IMR-90 (cell line): ENCODE data around the gene DEPDC5. TPM values are rescaled to one million over a fixed set of nuclear protein-coding genes. Genes with fewer than 3 reads are reported as not detected.
A peak's percentile ranks its signal among the peaks of the same experiment; 100 is the strongest.

Source experiments
- ATAC-seq: fragments of 200-7000 bp; cut with Tn5 transposase; 2 replicates; pipeline ENCODE4 v1.9.1; 2020; ENCODE audit warnings: low read depth, mild to moderate bottlenecking, moderate library complexity
- BruUV-seq: library from RNA; stranded (reverse); fragments of 400-500 nt; replicated peaks from 2 replicates; lab custom pipeline; 2021; lab: Mats Ljungman, UMichigan
- CTCF ChIA-PET: fragments of 300-600 bp; formaldehyde crosslinking; extraction: SDS; loops from one replicate; lab custom pipeline; 2021; ENCODE audit warnings: antibody characterized with exemption; lab: Yijun Ruan, JAX
- POLR2A ChIA-PET: fragments of 300-600 bp; sonication (Branson Sonifier 250); formaldehyde crosslinking; loops from one replicate; lab custom pipeline; 2022; ENCODE audit warnings: antibody characterized with exemption; ENCODE audit not compliant: unreplicated experiment; lab: Charles Lee
- DNase-seq: peaks from one replicate; pipeline ENCODE4 v3.0.0; 2013
- H2AFZ ChIP-seq: replicated peaks from 2 replicates; pipeline ENCODE3; 2013; ENCODE audit warnings: low read length, mild to moderate bottlenecking; ENCODE audit not compliant: poor library complexity
- H2AK5ac ChIP-seq: 2 replicates; pipeline ENCODE4 v1.6.1; 2013; ENCODE audit warnings: low read depth, low read length, inconsistent platforms
- H2AK9ac ChIP-seq: replicated peaks from 2 replicates; pipeline ENCODE3; 2013; ENCODE audit warnings: mild to moderate bottlenecking, low read depth, low read length, moderate library complexity; ENCODE audit not compliant: poor library complexity
- H2BK120ac ChIP-seq: 2 replicates; pipeline ENCODE4 v1.6.1; 2013; ENCODE audit warnings: low read depth, low read length, inconsistent platforms
- H2BK15ac ChIP-seq: 3 replicates; pipeline ENCODE4 v1.6.1; 2013; ENCODE audit warnings: low read depth, low read length, inconsistent platforms
- H2BK20ac ChIP-seq: 2 replicates; pipeline ENCODE4 v1.6.1; 2013; ENCODE audit warnings: low read depth, mild to moderate bottlenecking, inconsistent platforms, low read length, moderate library complexity
- H2BK5ac ChIP-seq: 2 replicates; pipeline ENCODE4 v1.6.1; 2013; ENCODE audit warnings: mild to moderate bottlenecking, low read depth, low read length, inconsistent platforms; ENCODE audit not compliant: poor library complexity, severe bottlenecking
- H3K14ac ChIP-seq: replicated peaks from 2 replicates; pipeline ENCODE4 v1.6.1; 2013; ENCODE audit warnings: low read depth, low read length, inconsistent platforms
- H3K18ac ChIP-seq: 2 replicates; pipeline ENCODE4 v1.6.1; 2013; ENCODE audit warnings: low read depth, low read length, control low read depth
- H3K23ac ChIP-seq: 2 replicates; pipeline ENCODE4 v1.6.1; 2013; ENCODE audit warnings: low read depth, low read length, inconsistent platforms
- H3K27ac ChIP-seq: 2 replicates; pipeline ENCODE4 v1.5.1; 2013; ENCODE audit warnings: mild to moderate bottlenecking, control low read depth, low read length; ENCODE audit not compliant: insufficient read depth
- H3K27me3 ChIP-seq: 2 replicates; pipeline ENCODE4 v1.6.1; 2013; ENCODE audit warnings: low read length; ENCODE audit not compliant: control insufficient read depth, insufficient read depth
- H3K36me3 ChIP-seq: 2 replicates; pipeline ENCODE4 v1.6.1; 2013; ENCODE audit warnings: low read length, mixed read lengths; ENCODE audit not compliant: control insufficient read depth, insufficient read depth
- H3K4ac ChIP-seq: 2 replicates; pipeline ENCODE4 v1.6.1; 2013; ENCODE audit warnings: low read depth, low read length, inconsistent platforms
- H3K4me1 ChIP-seq: 2 replicates; pipeline ENCODE4 v1.6.1; 2013; ENCODE audit warnings: low read length, mixed read lengths; ENCODE audit not compliant: control insufficient read depth, insufficient read depth
- H3K4me2 ChIP-seq: 2 replicates; pipeline ENCODE4 v1.6.1; 2013; ENCODE audit warnings: low read depth, mild to moderate bottlenecking, control low read depth, low read length, moderate library complexity
- H3K4me3 ChIP-seq: 2 replicates; pipeline ENCODE4 v1.5.1; 2013; ENCODE audit warnings: low read depth, mild to moderate bottlenecking, control low read depth, low read length, moderate library complexity; ENCODE audit not compliant: insufficient read depth
- H3K56ac ChIP-seq: 2 replicates; pipeline ENCODE4 v1.6.1; 2013; ENCODE audit warnings: low read length, inconsistent platforms; ENCODE audit not compliant: insufficient read depth; ENCODE audit errors: extremely low read depth
- H3K79me1 ChIP-seq, 2 experiments: 2 replicates each; pipeline ENCODE4 v1.6.1; 2013; ENCODE audit warnings: low read length in 2 of 2, inconsistent platforms in 1 of 2, low read depth in 1 of 2
- H3K9ac ChIP-seq: 2 replicates; pipeline ENCODE4 v1.6.1; 2013; ENCODE audit warnings: low read depth, low read length, control low read depth
- H3K9me1 ChIP-seq: 2 replicates; pipeline ENCODE4 v1.6.1; 2013; ENCODE audit warnings: low read length, inconsistent platforms; ENCODE audit not compliant: insufficient read depth
- H3K9me3 ChIP-seq: 2 replicates; pipeline ENCODE4 v1.6.1; 2013; ENCODE audit warnings: low read length; ENCODE audit not compliant: control insufficient read depth, insufficient read depth
- H4K20me1 ChIP-seq: 2 replicates; pipeline ENCODE4 v1.6.1; 2013; ENCODE audit warnings: low read length, inconsistent platforms; ENCODE audit not compliant: insufficient read depth
- H4K5ac ChIP-seq: 2 replicates; pipeline ENCODE4 v1.6.1; 2013; ENCODE audit warnings: mild to moderate bottlenecking, low read depth, low read length, control low read depth
- H4K8ac ChIP-seq, 2 experiments: 2 replicates each; pipeline ENCODE4 v1.6.1; 2013; ENCODE audit warnings: low read depth in 2 of 2, low read length in 2 of 2, control low read depth in 1 of 2, inconsistent platforms in 1 of 2
- H4K91ac ChIP-seq: 2 replicates; pipeline ENCODE4 v1.6.1; 2013; ENCODE audit warnings: low read depth, low read length, inconsistent platforms; ENCODE audit not compliant: insufficient read depth
- FOS ChIP-seq: fragments of 150-350 bp; IDR thresholded peaks from 2 replicates; pipeline ENCODE4 v1.6.1; 2016; ENCODE audit warnings: low read depth, low read length
- MAFK ChIP-seq: IDR thresholded peaks from 2 replicates; pipeline ENCODE4 v1.6.1; 2012; ENCODE audit warnings: low read depth, low read length, improper control_type of control experiment
- MAZ ChIP-seq: IDR thresholded peaks from 2 replicates; pipeline ENCODE4 v1.6.1; 2012; ENCODE audit warnings: low read depth, mild to moderate bottlenecking, low read length, improper control_type of control experiment, moderate library complexity, borderline replicate concordance
- MXI1 ChIP-seq: IDR thresholded peaks from 2 replicates; pipeline ENCODE4 v1.6.1; 2012; ENCODE audit warnings: low read depth, mild to moderate bottlenecking, low read length, moderate library complexity, borderline replicate concordance
- NFE2L2 ChIP-seq: fragments of 150-350 bp; IDR thresholded peaks from 2 replicates; pipeline ENCODE4 v1.6.1; 2016; ENCODE audit warnings: low read depth, mild to moderate bottlenecking, low read length
- RCOR1 ChIP-seq: IDR thresholded peaks from 2 replicates; pipeline ENCODE4 v1.6.1; 2012; ENCODE audit warnings: mild to moderate bottlenecking, low read length, improper control_type of control experiment; ENCODE audit not compliant: insufficient replicate concordance
- RFX5 ChIP-seq: IDR thresholded peaks from 2 replicates; pipeline ENCODE4 v1.8.0; 2012; ENCODE audit warnings: low read depth, mild to moderate bottlenecking, low read length, moderate library complexity
- SMC3 ChIP-seq: fragments of 150-350 bp; IDR thresholded peaks from 2 replicates; pipeline ENCODE4 v1.6.1; 2016; ENCODE audit warnings: low read depth, mild to moderate bottlenecking, antibody characterized with exemption, low read length, moderate library complexity
- USF2 ChIP-seq: fragments of 150-350 bp; IDR thresholded peaks from 2 replicates; pipeline ENCODE4 v1.6.1; 2017; ENCODE audit warnings: mild to moderate bottlenecking, antibody characterized with exemption, low read length, low read depth
- WGBS, 2 experiments: methylation state at CpG; one replicate each; pipeline versions ENCODE4 v1.1.5 to v1.1.7; 2013; ENCODE audit warnings: missing lambda C conversion rate in 2 of 2; ENCODE audit not compliant: insufficient read length in 1 of 2; ENCODE audit errors: extremely low coverage in 2 of 2; 5-methylcytosine and 5-hydroxymethylcytosine counted together
- dilution Hi-C: fragments of 300-500 bp; cut with HindIII; formaldehyde crosslinking; loops from one replicate; pipeline ENCODE4 v1.14.3; 2018; ENCODE audit warnings: low sequenced_read_pairs; ENCODE audit not compliant: unreplicated experiment
- in situ Hi-C: fragments of 300-500 bp; cut with MboI; formaldehyde crosslinking; loops from 3 replicates; pipeline ENCODE4 v1.14.3; 2019; ENCODE audit warnings: low sequenced_read_pairs, inconsistent platforms, mixed read lengths
- intact Hi-C: fragments of 100-400 bp; cut with micrococcal nuclease; formaldehyde crosslinking; loops from 2 replicates; pipeline ENCODE4 v1.10.0; 2022
- polyA plus RNA-seq, 3 experiments: library from polyadenylated mRNA; depleted of rRNA; stranded (reverse); fragments of >200 nt; gene quantifications; 2 replicates each; pipeline ENCODE4 v1.2.3, GENCODE V29; 2012; ENCODE audit warnings: low replicate concordance in 1 of 3
- total RNA-seq: library from RNA; depleted of rRNA; stranded (reverse); fragments of >200 nt; gene quantifications from 2 replicates; pipeline ENCODE4 v1.2.3, GENCODE V29; 2012
- TF ChIP-seq, protein P1 (sequence below): fragments of 150-350 bp; IDR thresholded peaks from 2 replicates; pipeline ENCODE4 v1.6.1; 2016; ENCODE audit warnings: low read depth, mild to moderate bottlenecking, low read length, moderate library complexity, borderline replicate concordance

Gene DEPDC5
- total and polyA plus RNA-seq, 2 of the 4 experiments (the other 2 are of a cell fraction), result 6.6 to 12.9 TPM

- Histone ChIP-seq H3K9me3 (no peaks in the 10 kb centered on the region), H3K9ac (no peak overlapping the region), H2BK20ac (no peak overlapping the region), H3K56ac (no peak overlapping the region), H3K4me1 (no peaks in the 10 kb centered on the region), H2AK9ac (no peak overlapping the region), H3K14ac (no peak overlapping the region; the same call in 1 of the 2 replicates), H3K27ac (no peak overlapping the region), H3K23ac (no peak overlapping the region), H3K4ac (no peak overlapping the region), H3K36me3 (no peaks in the 10 kb centered on the region), H3K27me3 (peaks cover 16% of the 10 kb centered on the region), H4K5ac (no peak overlapping the region), H3K4me2 (no peak overlapping the region), H4K8ac (no peak overlapping the region), H3K4me3 (no peak overlapping the region), H2AK5ac (no peak overlapping the region), H4K20me1 (no peaks in the 10 kb centered on the region), H2BK120ac (no peak overlapping the region), H3K18ac (no peak overlapping the region), H2AFZ (peak overlapping the region; percentile 54), H3K79me1 (no peaks in the 10 kb centered on the region), H2BK15ac (no peak overlapping the region), H4K91ac (no peak overlapping the region), H2BK5ac (no peak overlapping the region), H3K9me1 (no peaks in the 10 kb centered on the region)
- BruUV-seq, result no TSS peak
- ChIA-PET CTCF (no interaction called here), POLR2A (no interaction called here)
- in situ Hi-C loops (no loop called here), intact Hi-C loops (no loop called here), dilution Hi-C loops (no loop called here)
- DNase-seq (no peak), ATAC-seq (no peak)
- TF ChIP-seq RCOR1, result no peak
- TF ChIP-seq MAZ, result no peak
- TF ChIP-seq MXI1, result no peak
- TF ChIP-seq SMC3, result no peak
- TF ChIP-seq RFX5, result no peak
- no peak for TF ChIP-seq USF2
- TF ChIP-seq, protein P1, sequence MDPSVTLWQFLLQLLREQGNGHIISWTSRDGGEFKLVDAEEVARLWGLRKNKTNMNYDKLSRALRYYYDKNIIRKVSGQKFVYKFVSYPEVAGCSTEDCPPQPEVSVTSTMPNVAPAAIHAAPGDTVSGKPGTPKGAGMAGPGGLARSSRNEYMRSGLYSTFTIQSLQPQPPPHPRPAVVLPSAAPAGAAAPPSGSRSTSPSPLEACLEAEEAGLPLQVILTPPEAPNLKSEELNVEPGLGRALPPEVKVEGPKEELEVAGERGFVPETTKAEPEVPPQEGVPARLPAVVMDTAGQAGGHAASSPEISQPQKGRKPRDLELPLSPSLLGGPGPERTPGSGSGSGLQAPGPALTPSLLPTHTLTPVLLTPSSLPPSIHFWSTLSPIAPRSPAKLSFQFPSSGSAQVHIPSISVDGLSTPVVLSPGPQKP, result no peak
- no peak for TF ChIP-seq NFE2L2
- TF ChIP-seq MAFK, result no peak
- no peak for TF ChIP-seq FOS
- WGBS, 2 experiments, result no CpG with 5 or more reads among the region's 4 CpGs
These were observed 182.3 kb downstream of the DEPDC5 start for GRCh38 chr22:31935961-31936635.
